ENCODE measurements around the gene LRP5. TPM values are rescaled to one million over a fixed set of nuclear protein-coding genes. Genes with fewer than 3 reads are reported as not detected.
A peak's percentile ranks its signal among the peaks of the same experiment; 100 is the strongest.

LRP5 gene
- total and polyA plus RNA-seq, 2 experiments from 2014 or later: 26.9 to 51.1 TPM

- no peak overlapping the region for H2AFZ ChIP-seq
- H3K4me2 ChIP-seq: 0 out of 2 replicates have a peak overlapping the region, but pooled peaks have one; percentile 26
- ATAC-seq (no peak; the same call in 2 of the 3 replicates), DNase-seq (ENCODE audit: low spot score) (no peak)
- peaks cover 48% of the 10 kb centered on the region for H3K4me1 ChIP-seq (ENCODE audit: insufficient read depth)
- no peak overlapping the region for H3K27ac ChIP-seq (ENCODE audit: low read depth)
- H4K20me1 ChIP-seq (replicated peaks; ENCODE audit: insufficient read depth): no peaks in the 10 kb centered on the region
- TF ChIP-seq, protein P1, sequence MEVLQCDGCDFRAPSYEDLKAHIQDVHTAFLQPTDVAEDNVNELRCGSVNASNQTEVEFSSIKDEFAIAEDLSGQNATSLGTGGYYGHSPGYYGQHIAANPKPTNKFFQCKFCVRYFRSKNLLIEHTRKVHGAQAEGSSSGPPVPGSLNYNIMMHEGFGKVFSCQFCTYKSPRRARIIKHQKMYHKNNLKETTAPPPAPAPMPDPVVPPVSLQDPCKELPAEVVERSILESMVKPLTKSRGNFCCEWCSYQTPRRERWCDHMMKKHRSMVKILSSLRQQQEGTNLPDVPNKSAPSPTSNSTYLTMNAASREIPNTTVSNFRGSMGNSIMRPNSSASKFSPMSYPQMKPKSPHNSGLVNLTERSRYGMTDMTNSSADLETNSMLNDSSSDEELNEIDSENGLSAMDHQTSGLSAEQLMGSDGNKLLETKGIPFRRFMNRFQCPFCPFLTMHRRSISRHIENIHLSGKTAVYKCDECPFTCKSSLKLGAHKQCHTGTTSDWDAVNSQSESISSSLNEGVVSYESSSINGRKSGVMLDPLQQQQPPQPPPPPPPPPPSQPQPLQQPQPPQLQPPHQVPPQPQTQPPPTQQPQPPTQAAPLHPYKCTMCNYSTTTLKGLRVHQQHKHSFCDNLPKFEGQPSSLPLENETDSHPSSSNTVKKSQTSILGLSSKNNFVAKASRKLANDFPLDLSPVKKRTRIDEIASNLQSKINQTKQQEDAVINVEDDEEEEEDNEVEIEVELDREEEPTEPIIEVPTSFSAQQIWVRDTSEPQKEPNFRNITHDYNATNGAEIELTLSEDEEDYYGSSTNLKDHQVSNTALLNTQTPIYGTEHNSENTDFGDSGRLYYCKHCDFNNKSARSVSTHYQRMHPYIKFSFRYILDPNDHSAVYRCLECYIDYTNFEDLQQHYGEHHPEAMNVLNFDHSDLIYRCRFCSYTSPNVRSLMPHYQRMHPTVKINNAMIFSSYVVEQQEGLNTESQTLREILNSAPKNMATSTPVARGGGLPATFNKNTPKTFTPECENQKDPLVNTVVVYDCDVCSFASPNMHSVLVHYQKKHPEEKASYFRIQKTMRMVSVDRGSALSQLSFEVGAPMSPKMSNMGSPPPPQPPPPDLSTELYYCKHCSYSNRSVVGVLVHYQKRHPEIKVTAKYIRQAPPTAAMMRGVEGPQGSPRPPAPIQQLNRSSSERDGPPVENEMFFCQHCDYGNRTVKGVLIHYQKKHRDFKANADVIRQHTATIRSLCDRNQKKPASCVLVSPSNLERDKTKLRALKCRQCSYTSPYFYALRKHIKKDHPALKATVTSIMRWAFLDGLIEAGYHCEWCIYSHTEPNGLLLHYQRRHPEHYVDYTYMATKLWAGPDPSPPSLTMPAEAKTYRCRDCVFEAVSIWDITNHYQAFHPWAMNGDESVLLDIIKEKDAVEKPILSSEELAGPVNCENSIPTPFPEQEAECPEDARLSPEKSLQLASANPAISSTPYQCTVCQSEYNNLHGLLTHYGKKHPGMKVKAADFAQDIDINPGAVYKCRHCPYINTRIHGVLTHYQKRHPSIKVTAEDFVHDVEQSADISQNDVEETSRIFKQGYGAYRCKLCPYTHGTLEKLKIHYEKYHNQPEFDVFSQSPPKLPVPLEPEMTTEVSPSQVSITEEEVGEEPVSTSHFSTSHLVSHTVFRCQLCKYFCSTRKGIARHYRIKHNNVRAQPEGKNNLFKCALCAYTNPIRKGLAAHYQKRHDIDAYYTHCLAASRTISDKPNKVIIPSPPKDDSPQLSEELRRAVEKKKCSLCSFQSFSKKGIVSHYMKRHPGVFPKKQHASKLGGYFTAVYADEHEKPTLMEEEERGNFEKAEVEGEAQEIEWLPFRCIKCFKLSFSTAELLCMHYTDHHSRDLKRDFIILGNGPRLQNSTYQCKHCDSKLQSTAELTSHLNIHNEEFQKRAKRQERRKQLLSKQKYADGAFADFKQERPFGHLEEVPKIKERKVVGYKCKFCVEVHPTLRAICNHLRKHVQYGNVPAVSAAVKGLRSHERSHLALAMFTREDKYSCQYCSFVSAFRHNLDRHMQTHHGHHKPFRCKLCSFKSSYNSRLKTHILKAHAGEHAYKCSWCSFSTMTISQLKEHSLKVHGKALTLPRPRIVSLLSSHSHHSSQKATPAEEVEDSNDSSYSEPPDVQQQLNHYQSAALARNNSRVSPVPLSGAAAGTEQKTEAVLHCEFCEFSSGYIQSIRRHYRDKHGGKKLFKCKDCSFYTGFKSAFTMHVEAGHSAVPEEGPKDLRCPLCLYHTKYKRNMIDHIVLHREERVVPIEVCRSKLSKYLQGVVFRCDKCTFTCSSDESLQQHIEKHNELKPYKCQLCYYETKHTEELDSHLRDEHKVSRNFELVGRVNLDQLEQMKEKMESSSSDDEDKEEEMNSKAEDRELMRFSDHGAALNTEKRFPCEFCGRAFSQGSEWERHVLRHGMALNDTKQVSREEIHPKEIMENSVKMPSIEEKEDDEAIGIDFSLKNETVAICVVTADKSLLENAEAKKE (CRISPR knock-in tag; IDR thresholded peaks at IDR 0.05): no peak
- TF ChIP-seq, protein P2, sequence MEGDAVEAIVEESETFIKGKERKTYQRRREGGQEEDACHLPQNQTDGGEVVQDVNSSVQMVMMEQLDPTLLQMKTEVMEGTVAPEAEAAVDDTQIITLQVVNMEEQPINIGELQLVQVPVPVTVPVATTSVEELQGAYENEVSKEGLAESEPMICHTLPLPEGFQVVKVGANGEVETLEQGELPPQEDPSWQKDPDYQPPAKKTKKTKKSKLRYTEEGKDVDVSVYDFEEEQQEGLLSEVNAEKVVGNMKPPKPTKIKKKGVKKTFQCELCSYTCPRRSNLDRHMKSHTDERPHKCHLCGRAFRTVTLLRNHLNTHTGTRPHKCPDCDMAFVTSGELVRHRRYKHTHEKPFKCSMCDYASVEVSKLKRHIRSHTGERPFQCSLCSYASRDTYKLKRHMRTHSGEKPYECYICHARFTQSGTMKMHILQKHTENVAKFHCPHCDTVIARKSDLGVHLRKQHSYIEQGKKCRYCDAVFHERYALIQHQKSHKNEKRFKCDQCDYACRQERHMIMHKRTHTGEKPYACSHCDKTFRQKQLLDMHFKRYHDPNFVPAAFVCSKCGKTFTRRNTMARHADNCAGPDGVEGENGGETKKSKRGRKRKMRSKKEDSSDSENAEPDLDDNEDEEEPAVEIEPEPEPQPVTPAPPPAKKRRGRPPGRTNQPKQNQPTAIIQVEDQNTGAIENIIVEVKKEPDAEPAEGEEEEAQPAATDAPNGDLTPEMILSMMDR (conservative IDR thresholded peaks at IDR 0.05; ENCODE audit: low read depth in 2 of 2): no peak
- TF ChIP-seq JUNB (IDR thresholded peaks at IDR 0.05; ENCODE audit: unreplicated experiment) (no peak), POLR2AphosphoS5 (IDR thresholded peaks at IDR 0.05; ENCODE audit: low read depth) (no peak), ZNF331 (CRISPR knock-in tag; IDR thresholded peaks at IDR 0.05; ENCODE audit: low read depth) (no peak), STAT1 (IDR thresholded peaks at IDR 0.05; ENCODE audit: unreplicated experiment) (no peak), ZNF114 (CRISPR knock-in tag; IDR thresholded peaks at IDR 0.05) (no peak), REST (IDR thresholded peaks at IDR 0.05; ENCODE audit: unreplicated experiment) (no peak), NANOG (IDR thresholded peaks at IDR 0.05; ENCODE audit: borderline replicate concordance) (no peak), CREB1 (CRISPR knock-in tag; IDR thresholded peaks at IDR 0.05; ENCODE audit: low read depth) (no peak)
- H3K4me3 ChIP-seq: no peak overlapping the region
- H3K79me2 ChIP-seq (replicated peaks; ENCODE audit: insufficient read depth): peaks cover 72% of the 10 kb centered on the region
- no peaks in the 10 kb centered on the region for H3K9me3 Mint-ChIP-seq
- H3K27ac Mint-ChIP-seq: no peak overlapping the region
- H3K4me3 Mint-ChIP-seq: no peak overlapping the region; the same call in 2 of the 3 replicates
- H3K4me1 Mint-ChIP-seq: peaks cover 63% of the 10 kb centered on the region
- H3K27me3 Mint-ChIP-seq (ENCODE audit: insufficient read depth, low read depth, poor library complexity): peaks cover 8% of the 10 kb centered on the region
- no peaks in the 10 kb centered on the region for H3F3A ChIP-seq (replicated peaks; ENCODE audit: low read depth)
- no peaks in the 10 kb centered on the region for H3K9me2 ChIP-seq (ENCODE audit: insufficient read depth)
- H3K36me3 ChIP-seq (ENCODE audit: insufficient read depth): no peaks in the 10 kb centered on the region
- H3K36me3 Mint-ChIP-seq (ENCODE audit: low read depth): peaks cover 7% of the 10 kb centered on the region; the same call in 1 of the 3 replicates
- H3K27me3 ChIP-seq (ENCODE audit: insufficient read depth): no peaks in the 10 kb centered on the region
Measured at GRCh38 chr11:68332186-68332585, 19.8 kb downstream of the LRP5 start.
